ENCODE results near the gene INPP4B.

- TF ChIP-seq TAF1 (IDR thresholded peaks at IDR 0.05; ENCODE audit: low read depth, low read length) (no peak), POLR2A (IDR thresholded peaks at IDR 0.05; ENCODE audit: low read depth, low read length) (no peak), SPI1 (IDR thresholded peaks at IDR 0.05; ENCODE audit: low read depth, low read length) (no peak), POLR2AphosphoS5 (IDR thresholded peaks at IDR 0.05; ENCODE audit: low read depth, low read length) (no peak)
Measured at GRCh38 chr4:142088906-142089305, 757.2 kb downstream of the INPP4B start.

Data from GM12891 (cell line).